SK-N-MC (cell line): ENCODE results near the gene CA10.

Experiments used
- EZH2 ChIP-seq: fragments of 200-600 bp; sonication (generic); IDR thresholded peaks from one replicate; pipeline ENCODE4 v1.6.1; 2017; ENCODE audit warnings: antibody characterized with exemption
- FOXP2 ChIP-seq: optimal IDR thresholded peaks from 2 replicates; pipeline ENCODE3; 2011; ENCODE audit warnings: mild to moderate bottlenecking, moderate library complexity; ENCODE audit not compliant: insufficient read depth; ENCODE audit errors: extremely low read length, control extremely low read depth

DNA sequence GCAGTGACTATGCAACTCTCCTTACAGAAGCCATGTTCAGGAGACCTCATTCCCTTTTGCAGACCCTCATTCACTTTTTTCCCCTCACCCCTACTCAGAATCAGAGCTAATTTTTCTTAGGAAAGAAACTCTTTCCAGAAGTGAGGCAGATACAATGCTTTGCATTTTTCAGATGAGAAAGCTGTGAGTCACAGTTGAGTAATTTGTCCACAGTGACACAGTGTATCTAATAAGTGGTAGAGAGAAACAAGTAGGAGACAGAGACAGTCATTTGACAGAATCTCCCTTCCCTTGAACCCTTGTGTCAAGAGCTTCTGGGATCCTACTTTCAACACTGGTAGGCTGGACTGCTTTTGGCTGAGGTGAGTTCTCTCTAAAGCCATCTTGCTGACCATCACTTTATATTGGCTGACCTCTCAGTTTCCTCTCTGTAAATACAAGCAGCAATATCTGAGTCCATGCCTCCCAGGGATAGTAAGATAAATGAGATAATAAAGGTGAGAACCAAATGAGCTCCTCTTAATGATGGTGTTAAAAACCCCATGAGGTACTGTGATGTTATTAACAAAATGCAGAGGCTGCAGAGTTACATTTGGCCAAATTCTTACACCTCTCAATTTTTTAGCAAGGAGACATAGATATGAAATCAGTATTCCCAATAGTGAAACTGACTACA lies 130.8 kb downstream of the CA10 start:
- TF ChIP-seq EZH2: no peak
- TF ChIP-seq FOXP2: no peak
